RWPE1 (cell line): Measurements from ENCODE around the gene CHST13.

Experiments
- CTCF ChIA-PET: fragments of 350-600 bp; sonication (Branson Sonifier 250); formaldehyde crosslinking; extraction: SDS; loops from one replicate; lab custom pipeline; 2021; lab: Yijun Ruan, JAX
- POLR2A ChIA-PET: fragments of 400-600 bp; formaldehyde crosslinking; extraction: SDS; loops from one replicate; lab custom pipeline; 2020; ENCODE audit warnings: antibody characterized with exemption; ENCODE audit not compliant: low non-redundant PET; lab: Yijun Ruan, JAX
- DNase-seq: peaks from one replicate; pipeline ENCODE4 v3.0.0; 2012; ENCODE audit warnings: low spot score
- H3K27ac ChIP-seq: fragments of 450-650 bp; 2 replicates; pipeline ENCODE4 v1.5.1; 2017
- TF ChIP-seq, protein P1 (sequence below): fragments of 450-650 bp; conservative IDR thresholded peaks from 2 replicates; pipeline ENCODE4 v1.5.1; 2017; ENCODE audit warnings: low read depth, mild to moderate bottlenecking

The CHST13 gene

DNA sequence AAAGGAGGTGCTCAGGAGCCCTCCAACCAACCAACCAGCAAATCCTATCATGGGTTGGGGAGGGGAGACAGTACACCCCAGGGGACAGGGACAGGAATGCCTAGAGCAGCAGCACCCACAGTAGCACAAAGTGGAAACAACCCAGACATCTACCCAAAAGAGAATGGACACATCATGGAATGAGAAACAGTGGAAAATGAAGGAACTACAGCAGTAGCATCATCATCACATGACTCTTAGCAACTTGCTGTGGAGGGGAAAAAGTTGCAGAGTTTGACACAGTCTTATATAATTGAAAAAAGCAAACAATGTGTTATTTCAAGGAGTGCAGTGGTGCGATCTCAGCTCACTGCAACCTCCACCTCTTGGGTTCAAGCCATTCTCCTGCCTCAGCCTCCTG lies 23.8 kb downstream of the CHST13 start:
- no peak overlapping the region for H3K27ac ChIP-seq
- TF ChIP-seq, protein P1, sequence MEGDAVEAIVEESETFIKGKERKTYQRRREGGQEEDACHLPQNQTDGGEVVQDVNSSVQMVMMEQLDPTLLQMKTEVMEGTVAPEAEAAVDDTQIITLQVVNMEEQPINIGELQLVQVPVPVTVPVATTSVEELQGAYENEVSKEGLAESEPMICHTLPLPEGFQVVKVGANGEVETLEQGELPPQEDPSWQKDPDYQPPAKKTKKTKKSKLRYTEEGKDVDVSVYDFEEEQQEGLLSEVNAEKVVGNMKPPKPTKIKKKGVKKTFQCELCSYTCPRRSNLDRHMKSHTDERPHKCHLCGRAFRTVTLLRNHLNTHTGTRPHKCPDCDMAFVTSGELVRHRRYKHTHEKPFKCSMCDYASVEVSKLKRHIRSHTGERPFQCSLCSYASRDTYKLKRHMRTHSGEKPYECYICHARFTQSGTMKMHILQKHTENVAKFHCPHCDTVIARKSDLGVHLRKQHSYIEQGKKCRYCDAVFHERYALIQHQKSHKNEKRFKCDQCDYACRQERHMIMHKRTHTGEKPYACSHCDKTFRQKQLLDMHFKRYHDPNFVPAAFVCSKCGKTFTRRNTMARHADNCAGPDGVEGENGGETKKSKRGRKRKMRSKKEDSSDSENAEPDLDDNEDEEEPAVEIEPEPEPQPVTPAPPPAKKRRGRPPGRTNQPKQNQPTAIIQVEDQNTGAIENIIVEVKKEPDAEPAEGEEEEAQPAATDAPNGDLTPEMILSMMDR = no peak
- ChIA-PET POLR2A (no interaction called here), CTCF (no interaction called here)
- DNase-seq = no peak

DNA sequence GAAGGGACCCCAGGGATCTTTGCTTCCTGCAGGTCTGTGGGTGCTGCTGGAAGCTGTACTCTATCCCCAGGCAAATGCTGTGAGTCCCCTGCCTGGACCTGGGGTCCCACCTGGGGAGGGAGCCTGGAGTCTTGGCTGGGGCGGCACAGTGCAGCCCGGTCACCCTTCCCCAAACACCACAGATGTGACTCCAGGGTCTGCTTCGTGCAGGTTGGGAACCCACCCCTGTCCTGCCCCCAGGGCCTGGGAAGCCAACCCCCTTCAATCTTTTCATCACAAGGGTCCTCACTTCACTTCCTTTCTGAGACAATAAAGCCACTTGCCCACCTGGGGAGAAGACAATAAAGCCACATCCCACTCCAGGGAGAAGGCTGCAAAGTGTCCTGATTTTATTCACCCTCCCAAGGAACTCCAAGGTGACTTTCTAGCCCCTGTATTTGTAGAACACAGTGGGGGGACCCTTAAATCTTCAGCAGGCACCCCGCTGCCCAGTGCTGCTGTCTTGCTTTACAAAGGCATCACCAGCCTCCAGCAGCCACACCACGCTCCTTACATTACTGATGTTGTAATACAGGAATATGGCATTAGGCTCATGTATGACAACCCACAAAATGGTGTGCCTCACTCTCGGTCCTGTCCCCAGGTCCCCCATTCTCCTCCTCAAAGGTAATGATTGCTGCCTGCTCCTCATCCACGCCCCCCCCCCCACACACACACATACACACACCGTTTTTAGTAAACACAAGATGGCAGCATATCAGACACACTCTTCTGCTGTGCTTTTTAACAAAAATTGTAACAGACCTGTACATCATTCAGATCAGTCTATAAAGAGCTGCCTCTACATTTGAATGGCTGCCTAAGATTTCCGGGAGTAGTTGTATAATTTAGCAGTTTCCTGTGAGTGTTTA lies 24.9 kb downstream of the CHST13 start:
- no peak for DNase-seq
- POLR2A ChIA-PET = no interaction called here
- no peak overlapping the region for H3K27ac ChIP-seq
- TF ChIP-seq, protein P1 = no peak
- CTCF ChIA-PET = no interaction called here

DNA sequence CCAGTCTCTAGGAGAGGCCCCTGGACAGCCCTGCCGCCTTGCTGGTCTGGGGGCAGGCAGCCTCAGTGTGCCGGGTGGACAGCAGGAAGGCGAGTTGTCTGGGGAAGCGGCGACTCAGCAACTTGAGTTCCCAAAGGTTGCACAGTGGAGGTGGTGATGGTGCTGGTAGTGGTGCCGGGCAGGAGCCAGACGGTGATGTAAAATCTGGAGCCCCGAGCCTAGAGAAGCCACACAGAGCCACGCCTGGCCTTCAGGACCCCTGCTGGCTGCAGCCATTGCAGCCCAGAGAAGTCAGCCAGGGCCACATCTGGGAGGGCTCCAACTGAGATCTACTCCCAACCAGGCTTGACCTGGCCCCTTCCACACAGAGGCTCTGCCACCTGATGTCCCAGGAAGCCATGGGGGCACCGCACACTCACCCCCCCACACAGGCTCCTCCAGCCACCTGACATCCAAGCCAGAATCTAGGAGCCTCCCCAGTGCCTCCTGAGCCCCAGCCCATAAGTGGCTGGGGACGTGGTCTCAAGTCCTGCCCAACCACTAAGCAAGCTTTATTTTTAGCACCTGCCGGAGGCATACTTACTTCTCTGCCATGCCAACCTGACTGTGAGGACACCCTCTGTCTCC lies 26.0 kb downstream of the CHST13 start:
- H3K27ac ChIP-seq = no peak overlapping the region

DNA sequence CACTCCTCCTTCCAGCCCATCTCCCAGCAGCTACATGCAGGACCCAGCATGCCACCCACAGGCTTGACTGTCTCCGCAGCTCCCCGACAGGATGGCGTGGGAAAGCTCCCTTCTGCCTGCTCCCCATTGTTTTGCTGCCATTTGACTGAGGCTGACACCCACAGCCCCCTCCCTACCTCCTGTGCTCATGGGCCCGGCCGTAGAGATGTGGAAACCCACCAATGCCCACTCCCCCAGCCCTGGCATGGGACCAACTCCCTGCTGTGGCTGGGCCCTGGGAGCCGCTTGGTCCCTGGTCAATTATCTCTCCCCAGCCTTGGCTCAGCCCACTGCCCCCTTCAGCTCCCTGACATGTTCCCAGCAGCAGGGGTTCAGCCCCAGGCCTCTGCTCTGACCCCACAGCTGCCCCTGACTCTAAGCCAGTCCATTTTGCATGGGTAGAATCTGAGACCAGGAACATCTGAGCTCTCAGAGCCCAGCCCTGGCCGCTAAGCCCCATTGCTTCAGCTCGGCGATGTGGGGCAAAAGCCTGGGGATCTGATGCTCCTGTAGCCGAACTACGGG lies 26.6 kb downstream of the CHST13 start:
- ChIA-PET CTCF (no interaction called here), POLR2A (no interaction called here)
- DNase-seq = no peak
- TF ChIP-seq, protein P1 = no peak
- H3K27ac ChIP-seq = no peak overlapping the region

More for the DNA sequence above, 26.0 kb downstream of the CHST13 start:
- POLR2A ChIA-PET = no interaction called here
- CTCF ChIA-PET = no interaction called here
- no peak for DNase-seq
- TF ChIP-seq, protein P1 = no peak

DNA sequence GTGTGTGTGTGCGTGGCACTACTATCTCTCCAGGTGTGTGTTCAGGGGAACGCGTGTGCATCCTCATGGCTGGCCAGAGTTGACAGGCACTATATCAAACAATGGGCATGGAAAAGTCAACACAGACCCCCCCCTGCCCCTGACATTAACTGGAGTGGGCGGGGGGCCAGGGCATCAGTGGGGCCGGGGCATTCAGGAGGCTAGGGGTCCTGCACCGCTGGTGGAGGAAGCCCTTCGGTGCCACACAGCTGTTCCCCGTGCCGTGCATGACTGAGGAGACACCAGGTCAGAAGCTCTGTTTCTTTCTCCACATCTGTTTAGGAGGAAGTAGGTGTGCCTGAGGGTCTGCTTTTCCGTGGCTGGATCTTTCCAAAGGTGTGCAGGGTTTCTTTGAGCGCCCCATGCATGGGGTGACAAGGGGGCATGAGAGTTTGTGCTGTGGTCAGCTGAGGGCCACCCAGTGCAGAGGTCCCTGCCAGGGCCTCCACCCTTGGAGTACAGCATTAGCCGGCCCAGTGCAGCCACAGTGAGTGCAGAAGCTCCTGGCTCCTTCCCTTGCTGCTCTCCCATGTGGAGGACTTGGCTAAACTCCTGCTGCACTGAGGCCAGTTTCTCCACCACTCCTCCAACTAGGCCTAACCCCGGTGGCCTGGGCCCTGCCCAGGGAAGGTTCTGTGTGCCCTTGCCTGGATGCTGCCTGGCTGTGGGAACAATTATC lies 27.3 kb downstream of the CHST13 start:
- CTCF ChIA-PET = no interaction called here
- POLR2A ChIA-PET = no interaction called here
- no peak overlapping the region for H3K27ac ChIP-seq
- no peak for DNase-seq
- TF ChIP-seq, protein P1 = no peak
